Activated CD8-positive, alpha-beta memory T cell treated with anti-CD3 and anti-CD28 coated beads, Interleukin-2, amount 10 ng/mL, durations not matched to agents 7 days and 5 days (primary cell): ENCODE measurements around the gene HMCN2. TPM values are rescaled to one million over a fixed set of nuclear protein-coding genes. Genes with fewer than 3 reads are reported as not detected.

Source experiments
- ATAC-seq: fragments of 150-1000 bp; cut with Tn5 transposase; one replicate; pipeline ENCODE4 v1.10.0; 2021; ENCODE audit warnings: moderate library complexity
- CTCF ChIA-PET: fragments of 350-600 bp; sonication (Branson Sonifier 250); formaldehyde crosslinking; loops from one replicate; lab custom pipeline; 2021; ENCODE audit warnings: antibody characterized with exemption; lab: Charles Lee
- DNase-seq: peaks from one replicate; pipeline ENCODE4 v3.0.0-alpha.2; 2020
- H3K27ac Mint-ChIP-seq: one replicate; pipeline ENCODE4 v1.8.0; 2021; ENCODE audit warnings: mild to moderate bottlenecking, mixed read lengths
- H3K27me3 Mint-ChIP-seq: one replicate; pipeline ENCODE4 v1.8.0; 2021; ENCODE audit warnings: mixed read lengths
- H3K36me3 Mint-ChIP-seq: one replicate; pipeline ENCODE4 v1.8.0; 2021; ENCODE audit warnings: mild to moderate bottlenecking, mixed read lengths
- H3K4me1 Mint-ChIP-seq: one replicate; pipeline ENCODE4 v1.8.0; 2021; ENCODE audit warnings: mixed read lengths
- H3K4me3 Mint-ChIP-seq: one replicate; pipeline ENCODE4 v1.8.0; 2021; ENCODE audit warnings: mild to moderate bottlenecking, moderate library complexity, mixed read lengths
- H3K9me3 Mint-ChIP-seq: one replicate; pipeline ENCODE4 v1.8.0; 2022; ENCODE audit warnings: low read depth, mixed read lengths
- total RNA-seq, 2 experiments: library from RNA; stranded (reverse); gene quantifications; one replicate each; pipeline ENCODE4 v1.2.3, GENCODE V29; 2021

Gene HMCN2
- total RNA-seq = not detected

- CTCF ChIA-PET = no interaction called here
- Mint-ChIP-seq H3K27ac (no peak within 1 kb of the TSS), H3K36me3 (no peaks in the 10 kb centered on the region), H3K9me3 (no peaks in the 10 kb centered on the region), H3K27me3 (peaks cover 85% of the 10 kb centered on the region), H3K4me1 (no peaks in the 10 kb centered on the region), H3K4me3 (no peak within 1 kb of the TSS)
- DNase-seq = no peak
- ATAC-seq = no peak
Measured at GRCh38 chr9:130265431-130266235, at the start of gene HMCN2. TSS of gene HMCN2 (plus strand) at chr9:130265760. CDS start at chr9:130265879, 119 bp downstream.

- H3K27ac Mint-ChIP-seq = no peak overlapping the region
- no peaks in the 10 kb centered on the region for H3K9me3 Mint-ChIP-seq
- peaks cover 10% of the 10 kb centered on the region for H3K4me1 Mint-ChIP-seq
- no peaks in the 10 kb centered on the region for H3K27me3 Mint-ChIP-seq
- CTCF ChIA-PET = no interaction called here
- H3K36me3 Mint-ChIP-seq = no peaks in the 10 kb centered on the region
- no peak for DNase-seq
- H3K4me3 Mint-ChIP-seq = no peak overlapping the region
- no peak for ATAC-seq
Measured at GRCh38 chr9:130217838-130218237, 47.7 kb upstream of the HMCN2 start.

- CTCF ChIA-PET = no interaction called here
- peaks cover 10% of the 10 kb centered on the region for H3K4me1 Mint-ChIP-seq
- no peaks in the 10 kb centered on the region for H3K27me3 Mint-ChIP-seq
- ATAC-seq (no peak), DNase-seq (no peak)
- H3K36me3 Mint-ChIP-seq = no peaks in the 10 kb centered on the region
- H3K9me3 Mint-ChIP-seq = no peaks in the 10 kb centered on the region
- no peak overlapping the region for H3K27ac Mint-ChIP-seq
- H3K4me3 Mint-ChIP-seq = no peak overlapping the region
Measured at GRCh38 chr9:130219661-130220096, 45.9 kb upstream of the HMCN2 start.

GRCh38 chr9:130220352-130220751 is 45.2 kb upstream of the HMCN2 start:
- H3K27ac Mint-ChIP-seq = no peak overlapping the region
- DNase-seq = no peak
- peaks cover 8% of the 10 kb centered on the region for H3K4me1 Mint-ChIP-seq
- no peak for ATAC-seq
- no peak overlapping the region for H3K4me3 Mint-ChIP-seq
- CTCF ChIA-PET = interaction anchor here (0.7 to 1.2 kb wide), 2 partner anchors 23 to 84 kb away, joined by 3 read pairs; no protein-coding TSS in a partner anchor
- H3K36me3 Mint-ChIP-seq = no peaks in the 10 kb centered on the region
- H3K27me3 Mint-ChIP-seq = no peaks in the 10 kb centered on the region
- H3K9me3 Mint-ChIP-seq = no peaks in the 10 kb centered on the region

GRCh38 chr9:130222833-130223232 is 42.7 kb upstream of the HMCN2 start:
- Mint-ChIP-seq H3K9me3 (peaks cover 3% of the 10 kb centered on the region), H3K4me1 (no peaks in the 10 kb centered on the region), H3K4me3 (no peak overlapping the region), H3K27ac (no peak overlapping the region), H3K27me3 (no peaks in the 10 kb centered on the region), H3K36me3 (no peaks in the 10 kb centered on the region)
- DNase-seq = no peak
- ATAC-seq = no peak
- CTCF ChIA-PET = interaction anchor here (1.3 to 1.8 kb wide), 2 partner anchors 13 to 115 kb away, joined by 4 to 7 read pairs; no protein-coding TSS in a partner anchor

- DNase-seq (no peak), ATAC-seq (no peak)
- H3K27me3 Mint-ChIP-seq = no peaks in the 10 kb centered on the region
- H3K36me3 Mint-ChIP-seq = no peaks in the 10 kb centered on the region
- H3K27ac Mint-ChIP-seq = no peak overlapping the region
- CTCF ChIA-PET = interaction anchor here (0.8 kb wide), 1 partner anchor 19 kb away, joined by 3 read pairs; no protein-coding TSS in a partner anchor
- H3K4me1 Mint-ChIP-seq = no peaks in the 10 kb centered on the region
- H3K4me3 Mint-ChIP-seq = no peak overlapping the region
- H3K9me3 Mint-ChIP-seq = peaks cover 3% of the 10 kb centered on the region
Measured at GRCh38 chr9:130225071-130225470, 40.5 kb upstream of the HMCN2 start.

GRCh38 chr9:130225586-130225985 is 40.0 kb upstream of the HMCN2 start:
- Mint-ChIP-seq H3K4me3 (no peak overlapping the region), H3K27me3 (no peaks in the 10 kb centered on the region), H3K9me3 (peaks cover 3% of the 10 kb centered on the region), H3K27ac (no peak overlapping the region), H3K36me3 (no peaks in the 10 kb centered on the region), H3K4me1 (no peaks in the 10 kb centered on the region)
- no peak for ATAC-seq
- no peak for DNase-seq
- CTCF ChIA-PET = interaction anchor here (0.8 kb wide), 1 partner anchor 18 kb away, joined by 3 read pairs; no protein-coding TSS in a partner anchor

- CTCF ChIA-PET = interaction anchor here (0.8 kb wide), 1 partner anchor 18 kb away, joined by 3 read pairs; no protein-coding TSS in a partner anchor
- H3K27ac Mint-ChIP-seq = no peak overlapping the region
- ATAC-seq (no peak), DNase-seq (no peak)
- peaks cover 3% of the 10 kb centered on the region for H3K9me3 Mint-ChIP-seq
- no peaks in the 10 kb centered on the region for H3K27me3 Mint-ChIP-seq
- H3K4me3 Mint-ChIP-seq = no peak overlapping the region
- no peaks in the 10 kb centered on the region for H3K36me3 Mint-ChIP-seq
- H3K4me1 Mint-ChIP-seq = no peaks in the 10 kb centered on the region
Measured at GRCh38 chr9:130226112-130226511, 39.4 kb upstream of the HMCN2 start.

- ATAC-seq (no peak), DNase-seq (no peak)
- Mint-ChIP-seq H3K36me3 (no peaks in the 10 kb centered on the region), H3K9me3 (peaks cover 3% of the 10 kb centered on the region), H3K27me3 (no peaks in the 10 kb centered on the region), H3K4me3 (no peak overlapping the region), H3K4me1 (peaks cover 2% of the 10 kb centered on the region), H3K27ac (no peak overlapping the region)
- CTCF ChIA-PET = interaction anchor here (1.2 kb wide), 1 partner anchor 119 kb away, joined by 3 read pairs; no protein-coding TSS in a partner anchor
Measured at GRCh38 chr9:130227833-130228232, 37.7 kb upstream of the HMCN2 start.

GRCh38 chr9:130229759-130230158 is 35.8 kb upstream of the HMCN2 start:
- H3K9me3 Mint-ChIP-seq = peaks cover 3% of the 10 kb centered on the region
- DNase-seq = no peak
- H3K4me3 Mint-ChIP-seq = no peak overlapping the region
- ATAC-seq = no peak
- H3K27me3 Mint-ChIP-seq = no peaks in the 10 kb centered on the region
- H3K4me1 Mint-ChIP-seq = peaks cover 2% of the 10 kb centered on the region
- no peaks in the 10 kb centered on the region for H3K36me3 Mint-ChIP-seq
- H3K27ac Mint-ChIP-seq = no peak overlapping the region
- CTCF ChIA-PET = interaction anchor here (0.5 to 1.4 kb wide), 2 partner anchors 18 to 19 kb away, joined by 3 read pairs; no protein-coding TSS in a partner anchor

GRCh38 chr9:130230631-130231030 is 34.9 kb upstream of the HMCN2 start:
- Mint-ChIP-seq H3K27ac (no peak overlapping the region), H3K4me1 (peaks cover 2% of the 10 kb centered on the region), H3K27me3 (no peaks in the 10 kb centered on the region), H3K9me3 (peaks cover 3% of the 10 kb centered on the region), H3K4me3 (no peak overlapping the region), H3K36me3 (no peaks in the 10 kb centered on the region)
- CTCF ChIA-PET = interaction anchor here (1.4 to 1.5 kb wide), 2 partner anchors 19 to 124 kb away, joined by 3 to 6 read pairs; no protein-coding TSS in a partner anchor
- no peak for DNase-seq
- no peak for ATAC-seq

GRCh38 chr9:130232899-130233586 is 32.5 kb upstream of the HMCN2 start:
- Mint-ChIP-seq H3K9me3 (no peaks in the 10 kb centered on the region), H3K4me3 (no peak overlapping the region), H3K36me3 (no peaks in the 10 kb centered on the region), H3K27me3 (no peaks in the 10 kb centered on the region), H3K4me1 (peaks cover 8% of the 10 kb centered on the region), H3K27ac (no peak overlapping the region)
- DNase-seq (no peak), ATAC-seq (no peak)
- CTCF ChIA-PET = interaction anchor here (1.3 to 1.4 kb wide), 2 partner anchors 126 to 495 kb away, joined by 3 to 7 read pairs; no protein-coding TSS in a partner anchor

GRCh38 chr9:130233587-130233945 is 32.0 kb upstream of the HMCN2 start:
- Mint-ChIP-seq H3K9me3 (no peaks in the 10 kb centered on the region), H3K27me3 (no peaks in the 10 kb centered on the region), H3K36me3 (no peaks in the 10 kb centered on the region), H3K27ac (no peak overlapping the region), H3K4me1 (peaks cover 8% of the 10 kb centered on the region), H3K4me3 (no peak overlapping the region)
- ATAC-seq = no peak
- CTCF ChIA-PET = interaction anchor here (1.4 kb wide), 1 partner anchor 126 kb away, joined by 7 read pairs; no protein-coding TSS in a partner anchor
- DNase-seq = no peak
